ENCODE results near the gene NHEJ1. TPM values are rescaled to one million over a fixed set of nuclear protein-coding genes. Genes with fewer than 3 reads are reported as not detected.

NHEJ1 gene
- polyA plus RNA-seq (2011; rRNA removed) = 23.9 and 24.1 TPM in 2 replicates
- polyA minus RNA-seq (2011; rRNA and poly(A)+ RNA removed) = 18.7 and 31.1 TPM in 2 replicates

- ChIA-PET CTCF (interaction anchor here (0.7 to 14.8 kb wide), 28 partner anchors 8 to 370 kb away, joined by 3 to 211 read pairs (median 4); partner anchors contain the start of genes ABCB6, DNAJB2, IHH and SLC23A3), POLR2A (interaction anchor here (0.6 kb wide), 1 partner anchor 46 kb away, joined by 4 read pairs; no protein-coding TSS in a partner anchor)
- Histone ChIP-seq H3K27me3 (ENCODE audit: control insufficient read depth, insufficient read depth, low read length) (no peaks in the 10 kb centered on the region), H3K4me3 (ENCODE audit: low read depth, low read length) (peak within 1 kb of the TSS; percentile 73), H3K36me3 (ENCODE audit: control insufficient read depth, insufficient read depth, low read length) (no peaks in the 10 kb centered on the region; the same call in 1 of the 2 replicates)
- DNase-seq (ENCODE audit: low read depth) = peak; percentile 63
- TF ChIP-seq, protein P1, sequence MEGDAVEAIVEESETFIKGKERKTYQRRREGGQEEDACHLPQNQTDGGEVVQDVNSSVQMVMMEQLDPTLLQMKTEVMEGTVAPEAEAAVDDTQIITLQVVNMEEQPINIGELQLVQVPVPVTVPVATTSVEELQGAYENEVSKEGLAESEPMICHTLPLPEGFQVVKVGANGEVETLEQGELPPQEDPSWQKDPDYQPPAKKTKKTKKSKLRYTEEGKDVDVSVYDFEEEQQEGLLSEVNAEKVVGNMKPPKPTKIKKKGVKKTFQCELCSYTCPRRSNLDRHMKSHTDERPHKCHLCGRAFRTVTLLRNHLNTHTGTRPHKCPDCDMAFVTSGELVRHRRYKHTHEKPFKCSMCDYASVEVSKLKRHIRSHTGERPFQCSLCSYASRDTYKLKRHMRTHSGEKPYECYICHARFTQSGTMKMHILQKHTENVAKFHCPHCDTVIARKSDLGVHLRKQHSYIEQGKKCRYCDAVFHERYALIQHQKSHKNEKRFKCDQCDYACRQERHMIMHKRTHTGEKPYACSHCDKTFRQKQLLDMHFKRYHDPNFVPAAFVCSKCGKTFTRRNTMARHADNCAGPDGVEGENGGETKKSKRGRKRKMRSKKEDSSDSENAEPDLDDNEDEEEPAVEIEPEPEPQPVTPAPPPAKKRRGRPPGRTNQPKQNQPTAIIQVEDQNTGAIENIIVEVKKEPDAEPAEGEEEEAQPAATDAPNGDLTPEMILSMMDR (IDR thresholded peaks at IDR 0.05; ENCODE audit: insufficient read depth, low read depth, low read length) = peak; percentile 99
These were observed at the start of gene NHEJ1 for GRCh38 chr2:219160186-219161017. NHEJ1 (minus strand) TSS chr2:219160815; CDS start chr2:219158362, 2,453 bp downstream.

GRCh38 chr2:219209236-219210195 lies 48.9 kb upstream of the NHEJ1 start:
- TF ChIP-seq, protein P1 (IDR thresholded peaks at IDR 0.05; ENCODE audit: insufficient read depth, low read depth, low read length) = no peak
- no peaks in the 10 kb centered on the region for H3K27me3 ChIP-seq (ENCODE audit: control insufficient read depth, insufficient read depth, low read length)
- ChIA-PET POLR2A (no interaction called here), CTCF (interaction anchor here (2.6 to 3.6 kb wide), 2 partner anchors 38 to 86 kb away, joined by 13 to 15 read pairs; no protein-coding TSS in a partner anchor)
- no peak for DNase-seq (ENCODE audit: low read depth)
- peaks cover 19% of the 10 kb centered on the region for H3K36me3 ChIP-seq (ENCODE audit: control insufficient read depth, insufficient read depth, low read length)
- no peak overlapping the region for H3K4me3 ChIP-seq (ENCODE audit: low read depth, low read length)

DNA sequence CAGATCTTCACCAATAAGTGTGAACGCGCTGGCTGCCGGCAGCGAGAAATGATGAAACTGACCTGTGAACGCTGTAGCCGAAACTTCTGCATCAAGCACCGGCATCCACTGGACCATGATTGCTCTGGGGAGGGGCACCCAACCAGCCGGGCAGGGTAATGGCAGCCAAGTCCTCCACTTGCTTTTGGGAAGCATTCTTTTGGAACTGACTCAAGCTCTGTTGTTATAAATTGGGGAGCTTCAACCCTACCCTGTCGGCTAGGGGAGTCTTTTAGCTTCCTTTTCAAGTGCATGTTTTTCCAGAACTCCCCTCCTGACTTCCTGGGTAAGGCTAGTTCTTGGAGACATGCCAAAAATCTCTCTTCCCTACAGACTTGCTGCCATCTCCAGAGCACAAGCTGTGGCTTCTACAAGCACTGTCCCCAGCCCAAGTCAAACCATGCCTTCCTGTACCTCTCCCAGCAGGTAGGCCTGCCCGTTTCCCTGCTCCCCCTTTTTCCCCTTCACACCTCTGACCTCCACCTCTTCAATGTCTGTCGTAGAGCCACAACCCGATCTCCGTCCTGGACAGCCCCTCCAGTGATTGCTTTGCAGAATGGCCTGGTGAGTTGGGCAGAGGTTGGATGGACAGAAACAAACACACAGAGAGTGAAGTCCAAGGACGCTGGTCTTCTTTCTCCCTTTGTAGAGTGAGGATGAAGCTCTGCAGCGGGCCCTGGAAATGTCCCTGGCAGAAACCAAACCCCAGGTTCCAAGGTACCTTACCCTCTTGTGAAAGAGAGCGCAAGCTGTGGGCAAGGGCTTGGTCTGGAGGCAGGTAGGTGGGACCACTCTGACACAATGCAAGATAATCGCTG lies 47.5 kb upstream of the NHEJ1 start:
- ChIA-PET POLR2A (interaction anchor here (0.7 kb wide), 1 partner anchor 10 kb away, joined by 3 read pairs; no protein-coding TSS in a partner anchor), CTCF (interaction anchor here (0.6 to 3.6 kb wide), 9 partner anchors 10 to 440 kb away, joined by 3 to 15 read pairs (median 4); partner anchors contain the start of gene ABCB6)
- Histone ChIP-seq H3K27me3 (ENCODE audit: control insufficient read depth, insufficient read depth, low read length) (no peaks in the 10 kb centered on the region), H3K4me3 (ENCODE audit: low read depth, low read length) (peak overlapping the region; percentile 63; the same call in 1 of the 2 replicates), H3K36me3 (ENCODE audit: control insufficient read depth, insufficient read depth, low read length) (peaks cover 14% of the 10 kb centered on the region)
- TF ChIP-seq, protein P1 (IDR thresholded peaks at IDR 0.05; ENCODE audit: insufficient read depth, low read depth, low read length) = no peak
- no peak for DNase-seq (ENCODE audit: low read depth)

DNA sequence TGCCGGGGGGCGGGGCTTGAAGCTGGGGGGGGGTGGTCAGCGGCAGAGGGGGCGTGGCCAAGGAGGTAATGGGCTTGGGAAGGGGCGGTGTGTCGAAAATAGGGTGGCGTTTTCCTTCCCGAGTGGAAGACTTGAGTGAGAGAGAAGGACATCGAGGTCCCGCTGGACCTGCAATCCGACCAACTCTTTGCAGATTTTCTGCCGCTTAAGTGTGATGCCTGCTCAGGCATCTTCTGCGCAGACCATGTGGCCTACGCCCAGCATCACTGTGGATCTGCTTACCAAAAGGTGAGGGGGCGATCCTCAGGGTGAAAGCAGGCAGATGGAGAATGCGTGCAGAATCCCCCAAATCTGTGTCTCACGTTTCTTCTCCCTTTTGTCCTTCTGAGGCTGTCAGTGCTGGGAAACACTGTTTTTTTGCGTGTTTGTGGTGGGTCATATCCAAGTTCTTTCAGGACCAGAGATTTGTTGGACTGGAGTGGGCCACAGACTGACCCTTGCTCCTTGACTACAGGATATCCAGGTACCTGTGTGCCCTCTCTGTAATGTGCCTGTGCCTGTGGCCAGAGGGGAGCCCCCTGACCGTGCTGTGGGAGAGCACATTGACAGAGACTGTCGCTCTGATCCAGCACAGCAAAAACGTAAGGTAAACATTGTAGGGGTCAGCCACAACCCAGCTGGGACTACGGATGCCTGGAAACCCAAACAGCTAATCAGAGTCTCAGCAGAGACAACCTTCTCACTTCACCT lies 46.7 kb upstream of the NHEJ1 start:
- TF ChIP-seq, protein P1 (IDR thresholded peaks at IDR 0.05; ENCODE audit: insufficient read depth, low read depth, low read length) = no peak
- Histone ChIP-seq H3K36me3 (ENCODE audit: control insufficient read depth, insufficient read depth, low read length) (peaks cover 10% of the 10 kb centered on the region), H3K27me3 (ENCODE audit: control insufficient read depth, insufficient read depth, low read length) (no peaks in the 10 kb centered on the region), H3K4me3 (ENCODE audit: low read depth, low read length) (peak overlapping the region; percentile 63)
- no peak for DNase-seq (ENCODE audit: low read depth)
- ChIA-PET POLR2A (interaction anchor here (0.6 to 1.4 kb wide), 4 partner anchors 11 to 180 kb away, joined by 3 to 4 read pairs (median 4); partner anchors contain the start of genes ABCB6, CNPPD1 and DNPEP), CTCF (interaction anchor here (1.0 to 3.6 kb wide), 12 partner anchors 11 to 178 kb away, joined by 3 to 15 read pairs (median 4); partner anchors contain the start of gene CNPPD1)
